ENCODE data around the gene TTLL10. TPM values are rescaled to one million over a fixed set of nuclear protein-coding genes. Genes with fewer than 3 reads are reported as not detected.

TTLL10 gene
- total and polyA plus RNA-seq, 10 donors = 0.02 to 0.34 (median 0.10) TPM; not detected in 6

DNA sequence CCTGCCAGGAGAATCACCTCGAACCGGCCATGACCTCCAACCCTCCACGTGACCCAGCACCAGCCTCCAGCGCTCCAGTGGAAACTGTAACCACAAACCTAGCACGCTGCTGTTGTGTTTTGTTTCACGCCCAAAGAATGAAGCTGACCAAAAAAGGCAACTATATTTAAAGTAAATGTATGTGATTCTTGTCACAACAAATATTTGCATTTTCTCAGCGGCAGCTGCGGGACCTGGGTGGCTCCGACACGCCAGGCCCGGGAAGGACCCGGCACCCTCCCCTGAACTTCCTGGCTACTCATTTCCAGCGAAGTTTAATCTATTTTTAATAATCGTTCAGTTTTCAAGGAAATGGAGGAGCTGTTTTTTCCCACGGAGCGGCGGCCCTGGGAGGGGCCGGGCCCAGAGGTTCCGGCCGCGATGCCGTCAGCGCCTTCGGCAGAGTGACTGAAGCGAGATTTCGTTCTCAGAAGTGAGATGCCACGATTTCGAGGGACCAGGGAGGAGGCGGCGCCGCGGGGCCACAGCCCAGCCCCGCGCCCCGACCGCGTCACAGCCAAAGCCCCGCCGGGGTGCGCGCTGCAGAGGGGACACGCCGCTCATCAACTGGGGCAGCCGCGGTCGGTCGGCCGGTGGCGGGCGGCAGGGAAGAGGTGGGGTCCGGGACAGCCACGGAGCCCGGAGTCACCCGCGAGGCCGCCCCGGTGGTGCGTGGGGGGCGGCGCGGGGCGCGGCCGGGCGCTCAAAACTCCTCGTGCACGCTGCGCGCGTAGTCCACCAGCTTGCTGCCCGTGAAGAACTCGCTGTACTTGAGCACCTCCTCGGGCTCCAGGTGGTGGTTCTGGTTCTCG is 43.3 kb downstream of the TTLL10 start:
- Histone ChIP-seq H3K27ac (peak overlapping the region in 5 of 8 donors; percentile 3 to 82 (median 33)), H3K4me1 (peaks cover 32 to 51% (median 43%) of the 10 kb centered on the region in 6 donors), H3K4me3 (no peak overlapping the region), H3K9me3 (no peaks in the 10 kb centered on the region), H3K27me3 (replicated peaks in 1 of 7) (peaks cover 0 to 19% (median 0%) of the 10 kb centered on the region in 7 donors), H3K36me3 (peaks cover 0 to 67% (median 54%) of the 10 kb centered on the region in 6 donors)
- TF ChIP-seq POLR2A (IDR thresholded peaks at IDR 0.05) (no peak), POLR2AphosphoS5 (IDR thresholded peaks at IDR 0.05) (no peak), CTCF (IDR thresholded peaks at IDR 0.05 in 8 of 11, conservative IDR thresholded peaks at IDR 0.05 in 3 of 11) (no peak)
- intact Hi-C loops (cut with DNase I; ENCODE audit: low total_unique reads) = no loop called here
- DNase-seq = no peak
- WGBS, 5 donors = 87 to 93% (median 92%) methylated on average over 67 to 74 of the region's 74 CpGs

DNA sequence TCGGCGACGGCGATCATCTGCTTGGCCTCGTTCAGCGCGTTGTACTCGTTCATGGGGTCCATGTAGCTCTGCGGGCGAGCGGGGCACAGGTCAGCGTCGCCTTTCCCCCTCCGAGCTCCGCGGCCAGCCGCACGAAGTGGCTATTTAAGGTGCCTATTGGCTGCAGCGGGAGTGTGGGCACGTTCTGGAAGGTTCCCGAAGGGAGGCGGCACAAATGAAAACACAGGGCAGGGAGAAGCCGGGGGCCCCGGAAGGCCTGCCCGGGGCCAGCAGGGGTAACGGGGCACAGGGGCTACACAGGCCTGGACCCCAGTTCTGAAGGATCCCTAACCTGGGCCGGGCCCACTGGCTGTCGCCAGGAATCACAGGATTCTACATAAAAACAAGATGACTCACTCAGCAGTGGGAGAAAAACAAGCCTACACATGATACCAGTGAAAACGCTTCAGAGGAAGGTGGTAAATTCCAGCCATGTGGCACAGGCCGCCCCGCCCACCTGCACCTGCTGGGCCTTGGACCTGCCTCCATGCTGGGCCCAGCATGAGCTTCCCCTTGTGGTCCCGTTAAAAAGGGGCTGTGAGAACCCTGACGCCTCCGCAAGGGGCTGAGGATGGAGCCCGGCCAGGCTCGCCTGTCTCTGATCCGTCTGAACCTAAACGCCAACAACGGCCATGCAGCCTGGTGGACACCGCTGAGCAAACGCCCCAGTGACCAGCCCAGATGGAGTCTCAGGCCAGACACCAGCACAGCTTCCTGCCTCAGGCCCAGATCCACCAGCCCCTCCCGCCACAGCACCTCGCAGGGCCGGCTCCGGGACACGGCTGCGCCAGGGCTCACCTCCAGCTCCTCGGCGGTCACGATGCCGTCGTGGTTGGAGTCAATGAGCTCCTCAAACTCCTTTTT is 44.2 kb downstream of the TTLL10 start:
- Histone ChIP-seq H3K27ac (peak overlapping the region in 3 of 8 donors; percentile 33 to 82 (median 60)), H3K36me3 (peaks cover 0 to 76% (median 63%) of the 10 kb centered on the region in 6 donors), H3K4me1 (peaks cover 28 to 42% (median 35%) of the 10 kb centered on the region in 6 donors), H3K9me3 (no peaks in the 10 kb centered on the region), H3K4me3 (no peak overlapping the region), H3K27me3 (replicated peaks in 1 of 7) (peaks cover 0 to 11% (median 0%) of the 10 kb centered on the region in 7 donors)
- no peak for DNase-seq
- TF ChIP-seq POLR2AphosphoS5 (IDR thresholded peaks at IDR 0.05) = peak in 1 of 3 donors; percentile 33
- TF ChIP-seq CTCF (IDR thresholded peaks at IDR 0.05 in 8 of 11, conservative IDR thresholded peaks at IDR 0.05 in 3 of 11) = no peak
- intact Hi-C loops (cut with DNase I; ENCODE audit: low total_unique reads) = no loop called here
- WGBS, 5 donors = 90 to 94% (median 92%) methylated on average over 43 to 52 of the region's 52 CpGs

DNA sequence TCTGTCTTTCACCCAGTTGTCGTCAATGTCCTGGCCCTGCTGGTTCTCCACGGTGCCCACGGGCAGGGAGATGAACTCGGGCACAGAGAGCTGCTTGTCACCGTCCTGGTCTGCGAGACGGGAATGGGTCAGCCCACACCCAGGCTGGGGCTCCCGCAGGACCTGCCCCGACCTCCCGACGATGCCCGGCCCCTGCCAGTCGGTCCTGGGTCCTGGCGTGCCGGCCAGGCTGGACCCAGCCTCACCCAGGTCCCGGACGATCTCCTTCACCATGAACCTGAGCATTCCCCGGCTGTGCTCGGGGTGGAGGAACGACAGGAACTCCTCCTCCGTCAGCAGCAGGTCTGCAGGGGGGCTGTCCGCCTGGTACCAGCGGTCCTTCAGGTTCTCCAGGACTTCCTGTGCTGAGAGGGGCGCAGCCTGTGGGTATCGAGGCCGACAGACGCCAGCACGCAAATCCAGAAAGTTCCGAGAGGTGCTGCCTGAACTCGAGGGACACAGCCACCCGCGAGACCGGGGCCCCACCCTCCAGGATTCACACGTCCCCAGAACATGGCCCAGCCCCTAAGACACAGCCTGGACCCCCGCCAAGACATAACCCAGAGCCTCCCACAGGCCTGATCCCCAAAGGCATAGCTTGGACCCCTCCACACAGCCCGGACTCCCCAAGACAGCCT is 45.0 kb downstream of the TTLL10 start:
- Histone ChIP-seq H3K4me3 (no peak overlapping the region), H3K27me3 (replicated peaks in 1 of 7) (peaks cover 0 to 4% (median 0%) of the 10 kb centered on the region in 7 donors), H3K9me3 (no peaks in the 10 kb centered on the region), H3K4me1 (peaks cover 20 to 34% (median 27%) of the 10 kb centered on the region in 6 donors), H3K27ac (peak overlapping the region in 3 of 8 donors; percentile 32 to 60 (median 50)), H3K36me3 (peaks cover 0 to 84% (median 71%) of the 10 kb centered on the region in 6 donors)
- intact Hi-C loops (cut with DNase I; ENCODE audit: low total_unique reads) = no loop called here
- WGBS, 5 donors = 92 to 95% (median 93%) methylated on average over 30 to 36 of the region's 36 CpGs
- peak in 1 of 3 donors; percentile 11 for TF ChIP-seq POLR2AphosphoS5 (IDR thresholded peaks at IDR 0.05)
- no peak for TF ChIP-seq CTCF (IDR thresholded peaks at IDR 0.05 in 8 of 11, conservative IDR thresholded peaks at IDR 0.05 in 3 of 11)
- no peak for DNase-seq

All from spleen (tissue), 11 donors.